Right lobe of liver (tissue), 6 donors: ENCODE results near the gene PCDH7. TPM values are rescaled to one million over a fixed set of nuclear protein-coding genes. Genes with fewer than 3 reads are reported as not detected.
A peak's percentile ranks its signal among the peaks of the same experiment; 100 is the strongest.

Experiments used
- ATAC-seq, 4 donors: fragments of 200-7000 bp; cut with Tn5 transposase; one replicate each; pipeline ENCODE4 v1.9.1; 2020; ENCODE audit warnings: mild to moderate bottlenecking in 4 of 4, moderate library complexity in 4 of 4
- DNase-seq, 3 donors: peaks; one replicate each; pipeline ENCODE4 v3.0.0-alpha.2; 2020
- H3K27ac ChIP-seq, 3 donors: fragments of 200-600 bp; one replicate each; pipeline ENCODE4 v1.8.0; 2022
- H3K27me3 ChIP-seq, 2 donors: fragments of 200-600 bp; one replicate each; pipeline ENCODE4 v1.8.0; 2022
- H3K36me3 ChIP-seq, 4 donors: fragments of 200-600 bp; sonication (generic) in 1 of 4; one replicate each; pipeline versions ENCODE4 v1.5.1 to v1.8.0; 2017 to 2022; ENCODE audit warnings: control low read depth in 1 of 4
- H3K4me1 ChIP-seq, 4 donors: fragments of 200-600 bp; sonication (generic) in 1 of 4; one replicate each; pipeline versions ENCODE4 v1.5.1 to v1.8.0; 2017 to 2022; ENCODE audit warnings: control low read depth in 1 of 4
- H3K4me3 ChIP-seq, 3 donors: fragments of 200-600 bp; one replicate each; pipeline ENCODE4 v1.8.0; 2022
- H3K9me3 ChIP-seq, 4 donors: fragments of 200-600 bp; sonication (generic) in 1 of 4; one replicate each; pipeline versions ENCODE4 v1.5.1 to v1.8.0; 2017 to 2022; ENCODE audit warnings: control low read depth in 1 of 4
- CTCF ChIP-seq, 4 donors: fragments of 200-600 bp in 3 of 4; fragments of 450-650 bp in 1 of 4; IDR thresholded peaks; one replicate each; pipeline versions ENCODE4 v1.5.1 to v1.8.0; 2016 to 2022; ENCODE audit warnings: antibody characterized with exemption in 4 of 4, mild to moderate bottlenecking in 2 of 4
- POLR2A ChIP-seq: fragments of 450-650 bp; IDR thresholded peaks from one replicate; pipeline ENCODE4 v1.6.1; 2017; ENCODE audit warnings: antibody characterized with exemption, mild to moderate bottlenecking
- WGBS: methylation state at CpG from one replicate; pipeline ENCODE4 v1.1.6; 2018; ENCODE audit warnings: low coverage, low lambda C conversion rate; ENCODE audit not compliant: insufficient coverage; ENCODE audit errors: missing lambda C conversion rate; 5-methylcytosine and 5-hydroxymethylcytosine counted together
- intact Hi-C, 2 donors: fragments of 100-400 bp; cut with DNase I; formaldehyde crosslinking; loops; one replicate each; pipeline versions ENCODE4 v1.11.2 to v1.14.1; 2022
- total RNA-seq, 6 experiments: library from RNA; depleted of rRNA in 2 of 6; stranded (reverse); fragments of >200 nt in 2 of 6; fragmentation: NEBNext Ultra II Directional in 3 of 6; extraction: Animal tissue kit (Norgen Biotek cat#: 25700) in 3 of 6; gene quantifications; one replicate each; pipeline versions ENCODE4 v1.1.0 to v1.2.4, GENCODE V29; 2016 to 2023
- donor health status: DM: no; HTN: yes; CAD: no.
- donor health status: DM: no; HTN: no; CAD: no.
- donor health status: DM: no; HTN: no; CAD: no.
- donor health status: DM: no; HTN: yes; CAD: no.
- donor health status: DM: no; HTN: yes; CAD: no.

PCDH7 gene
- total RNA-seq, 6 experiments from 2014 or later = 0.43 to 2.2 (median 1.1) TPM

- no peaks in the 10 kb centered on the region for H3K36me3 ChIP-seq
- intact Hi-C loops = no loop called here
- H3K4me1 ChIP-seq = peaks cover 0 to 15% (median 0%) of the 10 kb centered on the region in 4 donors
- peak overlapping the region in 1 of 3 donors; percentile 13 for H3K4me3 ChIP-seq
- no peak overlapping the region for H3K27ac ChIP-seq
- TF ChIP-seq POLR2A (no peak), CTCF (IDR thresholded peaks at IDR 0.05) (peak in 3 of 4 donors; percentile 24 to 27 (median 27))
- H3K9me3 ChIP-seq = no peaks in the 10 kb centered on the region
- ATAC-seq = no peak
- WGBS = 5% methylated on average over 6 of the region's 6 CpGs
- no peak for DNase-seq
- H3K27me3 ChIP-seq = peaks cover 0 to 7% of the 10 kb centered on the region in 2 donors
These were observed 4.0 kb upstream of the PCDH7 start for GRCh38 chr4:30716158-30716557.

- Histone ChIP-seq H3K4me1 (peaks cover 0 to 15% (median 0%) of the 10 kb centered on the region in 4 donors), H3K9me3 (no peaks in the 10 kb centered on the region), H3K27ac (no peak overlapping the region), H3K36me3 (no peaks in the 10 kb centered on the region), H3K27me3 (peaks cover 0 to 7% of the 10 kb centered on the region in 2 donors), H3K4me3 (peak overlapping the region; percentile 22 to 42 (median 34))
- no peak for DNase-seq
- no peak for ATAC-seq
- intact Hi-C loops = no loop called here
- no peak for TF ChIP-seq CTCF (IDR thresholded peaks at IDR 0.05)
- TF ChIP-seq POLR2A = no peak
- 2% methylated on average over 13 of the region's 15 CpGs for WGBS
These were observed 3.4 kb upstream of the PCDH7 start for GRCh38 chr4:30716681-30717207.

GRCh38 chr4:30717208-30718020 lies 2.8 kb upstream of the PCDH7 start:
- WGBS = 2% methylated on average over 34 of the region's 55 CpGs
- peak overlapping the region; percentile 22 to 42 (median 34) for H3K4me3 ChIP-seq
- no peaks in the 10 kb centered on the region for H3K9me3 ChIP-seq
- peak; percentile 34 to 61 (median 50) for DNase-seq
- H3K27ac ChIP-seq = peak overlapping the region in 1 of 3 donors; percentile 18
- no peaks in the 10 kb centered on the region for H3K36me3 ChIP-seq
- TF ChIP-seq CTCF (IDR thresholded peaks at IDR 0.05) (no peak), POLR2A (no peak)
- H3K4me1 ChIP-seq = peaks cover 0 to 15% (median 0%) of the 10 kb centered on the region in 4 donors
- ATAC-seq = peak; percentile 41 to 63 (median 57)
- H3K27me3 ChIP-seq = peaks cover 0 to 7% of the 10 kb centered on the region in 2 donors
- intact Hi-C loops = no loop called here

- DNase-seq (peak in 2 of 3 donors; percentile 24 to 45), ATAC-seq (peak; percentile 7 to 27 (median 14))
- H3K36me3 ChIP-seq = no peaks in the 10 kb centered on the region
- peaks cover 0 to 15% (median 0%) of the 10 kb centered on the region in 4 donors for H3K4me1 ChIP-seq
- H3K27ac ChIP-seq = peak overlapping the region in 1 of 3 donors; percentile 18
- H3K4me3 ChIP-seq = peak overlapping the region; percentile 22 to 42 (median 34)
- TF ChIP-seq CTCF (IDR thresholded peaks at IDR 0.05) (no peak), POLR2A (no peak)
- WGBS = under 1% methylated on average over 27 of the region's 34 CpGs
- intact Hi-C loops = no loop called here
- no peaks in the 10 kb centered on the region for H3K9me3 ChIP-seq
- H3K27me3 ChIP-seq = peaks cover 0 to 7% of the 10 kb centered on the region in 2 donors
These were observed 2.1 kb upstream of the PCDH7 start for GRCh38 chr4:30718021-30718542.
